8988T (cell line): ENCODE data around the gene KCTD7.
A peak's percentile ranks its signal among the peaks of the same experiment; 100 is the strongest.
"Not testable (repeated sequence)": the region's sequence is repeated elsewhere in the genome, so short reads cannot be mapped to it uniquely, and the experiment has no call there.

ENCODE experiments used
- DNase-seq: peaks from one replicate; pipeline ENCODE4 v3.0.0; 2011

The KCTD7 gene

DNA sequence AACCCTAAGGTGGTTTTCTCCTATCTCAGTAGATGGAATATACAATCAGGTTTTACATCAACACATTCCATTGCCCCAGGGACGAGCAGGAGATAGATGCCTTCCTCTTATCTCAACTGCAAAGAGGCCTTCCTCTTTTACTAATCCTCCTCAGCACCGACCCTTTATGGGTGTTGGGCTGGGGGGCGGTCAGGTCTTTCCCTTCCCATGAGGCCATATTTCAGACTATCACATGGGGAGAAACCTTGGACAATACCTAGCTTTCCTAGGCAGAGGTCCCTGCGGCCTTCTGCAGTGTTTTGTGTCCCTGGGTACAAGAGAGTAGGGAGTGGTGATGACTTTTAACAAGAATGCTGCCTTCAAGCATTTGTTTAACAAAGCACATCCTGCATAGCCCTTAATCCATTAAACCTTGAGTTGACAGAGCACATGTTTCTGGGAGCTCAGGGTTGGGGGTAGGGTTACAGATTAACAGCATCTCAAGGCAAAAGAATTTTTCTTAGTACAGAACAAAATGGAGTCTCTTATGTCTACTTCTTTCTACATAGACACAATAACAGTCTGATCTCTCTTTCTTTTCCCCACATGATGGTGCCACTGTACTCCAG is 9.2 kb upstream of the KCTD7 start:
- DNase-seq, result not testable (repeated sequence)

DNA sequence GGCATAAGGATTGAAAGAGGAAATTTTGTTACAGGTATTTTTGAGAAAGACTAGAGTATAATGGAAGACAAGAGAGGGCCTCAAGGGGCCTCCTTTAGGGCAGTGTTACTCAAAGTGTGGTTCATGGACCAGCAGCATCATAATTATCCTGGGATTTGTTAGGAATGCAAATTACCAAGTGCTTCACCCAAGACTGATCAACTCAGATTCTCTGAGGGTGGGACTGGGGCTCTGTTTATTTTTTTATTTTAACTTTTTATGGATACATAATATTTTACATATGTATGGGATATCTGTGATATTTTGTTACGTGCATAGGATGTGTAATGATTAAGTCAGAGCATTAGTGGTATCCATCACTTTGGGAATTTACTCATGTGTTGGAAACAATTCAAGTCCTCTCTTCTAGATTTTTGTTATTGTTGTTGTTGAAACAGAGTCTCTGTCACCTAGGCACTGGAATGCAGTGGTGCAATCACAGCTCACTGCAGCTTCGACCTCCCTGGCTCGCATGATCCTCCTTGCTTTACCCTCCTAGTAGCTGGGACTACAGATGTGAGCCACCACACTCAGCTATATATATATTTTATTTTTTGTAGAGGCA is 2.2 kb upstream of the KCTD7 start:
- no peak for DNase-seq

DNA sequence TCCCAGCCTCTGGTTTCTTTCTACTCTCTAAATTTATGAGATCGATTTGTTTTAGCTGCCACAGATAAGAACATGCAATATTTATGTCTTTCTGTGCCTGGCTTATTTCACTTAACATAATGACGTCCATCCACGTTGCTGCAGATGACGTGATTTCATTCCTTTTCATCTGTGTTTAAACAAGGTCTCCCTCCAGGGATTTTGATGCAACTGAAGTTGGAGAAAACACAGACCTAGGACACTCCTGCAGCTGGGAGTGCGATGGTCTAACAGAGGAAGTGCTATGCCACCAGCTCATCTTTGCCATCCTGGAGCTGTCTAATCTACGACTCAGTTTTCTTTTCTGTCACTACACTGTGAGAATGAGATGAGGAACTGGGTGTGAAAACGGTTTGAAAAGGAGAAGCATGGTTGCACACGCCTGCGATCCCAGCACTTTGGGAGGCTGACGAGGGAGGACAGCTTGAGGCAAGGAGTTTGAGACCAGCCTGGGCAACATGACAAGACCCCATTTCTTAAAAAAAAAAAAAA is 1.5 kb upstream of the KCTD7 start:
- no peak for DNase-seq

DNA sequence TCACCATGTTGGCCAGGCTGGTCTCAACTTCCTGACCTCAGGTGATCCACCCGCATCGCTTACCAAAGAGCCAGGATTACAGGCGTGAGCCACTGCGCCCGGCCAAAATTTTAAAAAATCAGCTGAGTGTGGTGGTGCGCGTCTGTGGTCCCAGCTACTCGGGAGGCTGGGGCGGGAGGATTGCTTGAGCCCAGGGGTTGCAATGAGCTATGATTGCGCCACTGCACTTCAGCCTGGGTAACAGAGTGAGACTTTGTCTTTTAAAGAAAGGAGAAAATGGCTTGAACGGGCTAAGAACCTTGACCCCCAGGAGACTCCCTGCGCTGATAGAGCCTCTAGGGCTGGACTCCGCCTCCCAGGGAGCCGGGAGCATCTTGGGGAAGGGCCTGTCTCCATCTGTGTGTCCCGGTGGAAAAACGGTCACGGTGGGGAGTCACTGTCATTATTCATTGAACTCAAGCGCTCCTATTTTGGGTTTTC is 760 bp upstream of the KCTD7 start:
- DNase-seq, result no peak

DNA sequence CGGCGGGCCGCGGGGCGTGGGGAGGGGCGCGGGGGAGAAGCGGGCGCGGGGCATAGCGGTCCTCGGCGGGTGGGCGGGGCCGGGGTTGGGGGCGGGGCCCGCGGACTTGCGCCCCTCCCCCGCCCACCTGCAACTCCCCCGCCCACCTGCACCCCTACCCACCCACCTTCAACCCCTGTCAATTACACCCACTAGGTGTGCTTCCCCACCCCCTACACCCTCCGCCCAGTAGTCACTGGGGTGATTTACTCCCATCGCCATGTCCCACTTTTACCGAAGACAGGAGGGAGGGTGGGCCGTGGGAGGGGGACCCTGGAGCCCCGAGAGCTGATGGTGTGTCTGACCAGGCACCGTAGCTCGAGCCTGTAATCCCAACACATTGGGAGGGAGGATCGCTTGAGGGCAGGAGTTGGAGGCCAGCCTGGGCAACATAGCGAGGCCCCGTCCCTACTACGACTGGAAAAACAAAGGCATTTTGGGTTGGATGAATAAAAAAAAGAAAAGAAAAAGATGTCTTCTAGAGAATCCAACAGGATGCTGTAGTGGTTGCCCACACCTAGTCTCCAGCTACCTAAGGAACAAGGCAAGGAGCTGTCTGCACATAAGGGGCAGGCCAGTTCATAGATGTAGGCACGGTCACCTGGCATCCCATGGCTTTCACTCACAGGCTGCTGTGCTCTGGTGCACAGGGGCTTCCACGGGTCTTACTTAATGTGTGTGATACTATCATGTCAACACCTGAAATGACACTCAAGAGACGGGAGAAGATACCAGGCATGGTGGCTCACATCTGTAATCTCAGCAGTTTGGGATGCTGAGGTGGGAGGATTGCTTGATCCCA is 761 bp downstream of the KCTD7 start:
- no peak for DNase-seq

DNA sequence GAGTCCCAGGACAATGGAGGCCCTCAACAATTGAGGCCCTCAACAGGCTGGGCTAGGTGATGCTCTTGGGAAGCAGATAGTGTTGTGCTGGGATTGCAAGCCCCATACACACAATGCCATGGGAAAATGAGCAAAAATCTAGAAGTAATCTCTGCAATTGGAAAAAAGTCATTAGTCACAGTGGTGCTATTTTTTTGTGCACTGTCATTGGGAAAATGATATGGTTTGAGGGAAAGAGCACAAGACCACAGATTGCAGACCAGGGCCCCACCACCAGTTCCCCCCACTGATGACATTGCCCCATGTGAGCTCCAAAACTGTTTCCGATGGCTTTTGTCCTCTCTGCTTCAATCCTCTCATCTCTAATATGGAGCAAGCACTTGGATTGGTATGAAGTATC is 1.9 kb downstream of the KCTD7 start:
- DNase-seq, result no peak

DNA sequence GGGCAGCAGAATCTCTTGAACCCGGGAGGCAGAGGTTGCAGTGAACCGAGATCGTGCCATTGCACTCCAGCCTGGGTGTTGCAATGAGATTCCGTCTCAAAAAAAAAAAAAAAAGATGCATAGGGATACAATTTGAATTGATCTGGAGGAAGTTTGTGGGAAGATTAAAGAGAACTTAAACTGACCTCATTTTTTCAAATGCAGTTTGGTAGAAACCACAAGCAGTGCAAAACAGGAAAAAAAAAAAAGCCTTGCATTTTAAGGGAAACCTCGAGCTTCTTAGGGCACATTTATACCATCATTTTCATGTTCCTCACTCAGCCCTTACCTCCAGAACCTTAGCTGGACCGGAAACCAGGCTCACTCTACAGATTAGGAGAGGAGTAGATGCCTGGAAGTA is 2.8 kb downstream of the KCTD7 start:
- DNase-seq, result no peak

DNA sequence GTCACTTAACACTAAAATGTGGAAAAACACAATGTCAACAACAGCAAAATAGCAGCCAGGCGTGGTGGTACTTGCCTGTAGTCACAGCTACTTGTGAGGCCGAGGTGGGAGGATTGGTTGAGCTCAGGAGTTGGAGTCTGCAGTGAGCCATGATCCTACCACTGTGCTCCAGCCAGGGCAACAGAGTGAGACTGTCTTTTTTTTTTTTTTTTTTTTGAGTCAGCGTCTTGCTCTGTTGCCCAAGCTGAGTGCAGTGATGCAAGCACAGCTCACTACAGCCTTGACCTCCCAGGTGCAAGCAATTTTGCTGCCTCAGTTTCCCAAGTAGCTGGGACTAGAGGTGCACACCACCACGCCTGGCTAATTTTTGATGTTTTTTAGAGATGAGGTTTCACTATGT is 6.1 kb downstream of the KCTD7 start:
- DNase-seq, result no peak

DNA sequence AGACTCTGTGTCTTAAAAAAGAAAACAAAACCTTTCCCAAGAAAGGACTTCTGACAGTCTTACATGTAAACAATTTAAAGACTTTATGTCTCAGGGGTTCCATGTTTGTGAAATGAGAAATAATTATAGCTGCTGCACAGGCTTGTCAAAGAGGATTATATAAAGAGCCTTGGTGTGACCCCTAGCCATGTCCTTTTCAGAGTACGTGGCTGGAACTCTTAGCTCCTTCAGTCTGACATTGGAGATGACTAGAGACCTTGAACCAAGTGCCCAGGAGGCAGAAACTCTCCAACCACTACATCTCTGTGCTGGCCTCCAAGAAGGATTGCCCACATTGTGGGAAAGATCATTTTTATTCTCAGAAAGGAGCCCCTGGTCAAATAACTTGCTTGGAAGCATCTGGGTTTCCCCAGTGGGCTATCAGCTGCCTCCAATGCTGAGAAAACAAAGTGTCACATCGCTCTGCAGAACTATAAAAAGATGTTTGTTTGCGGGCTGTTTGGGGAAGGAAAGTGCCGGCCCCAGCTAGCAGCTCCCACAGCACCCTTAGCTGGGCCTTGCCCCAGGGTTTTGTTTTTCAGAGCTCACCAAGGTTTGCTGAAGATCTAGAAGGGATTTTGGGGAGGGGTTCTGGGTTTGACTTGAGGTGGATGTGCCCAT is 6.8 kb downstream of the KCTD7 start:
- DNase-seq, result not testable (repeated sequence)

DNA sequence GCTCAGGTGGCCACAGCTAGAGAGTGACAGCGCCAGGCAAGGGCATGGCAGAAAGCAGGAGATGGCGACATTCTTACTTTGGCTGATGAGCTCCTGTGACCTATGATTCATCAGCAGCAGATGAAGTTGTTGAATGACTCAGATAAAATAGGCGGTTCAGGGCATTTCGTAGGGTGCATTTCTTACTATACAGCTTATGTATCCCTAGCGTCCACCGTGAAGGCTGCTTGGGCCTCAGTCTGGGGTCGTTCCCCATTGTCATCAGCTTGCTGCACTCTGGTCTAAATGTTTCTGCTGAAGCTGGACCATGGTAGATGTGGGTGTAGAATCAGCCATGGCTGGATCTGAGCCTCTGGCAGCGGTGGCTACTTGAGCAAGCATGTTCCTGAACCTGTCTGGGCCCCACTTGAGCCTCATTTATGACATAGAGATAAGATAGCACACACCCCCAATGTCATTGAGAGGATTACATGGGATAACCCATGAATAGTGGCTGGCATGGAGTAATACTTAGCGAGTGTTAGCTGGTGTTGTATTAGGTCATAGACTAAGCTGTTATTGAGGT is 7.4 kb downstream of the KCTD7 start:
- DNase-seq, result not testable (repeated sequence)

DNA sequence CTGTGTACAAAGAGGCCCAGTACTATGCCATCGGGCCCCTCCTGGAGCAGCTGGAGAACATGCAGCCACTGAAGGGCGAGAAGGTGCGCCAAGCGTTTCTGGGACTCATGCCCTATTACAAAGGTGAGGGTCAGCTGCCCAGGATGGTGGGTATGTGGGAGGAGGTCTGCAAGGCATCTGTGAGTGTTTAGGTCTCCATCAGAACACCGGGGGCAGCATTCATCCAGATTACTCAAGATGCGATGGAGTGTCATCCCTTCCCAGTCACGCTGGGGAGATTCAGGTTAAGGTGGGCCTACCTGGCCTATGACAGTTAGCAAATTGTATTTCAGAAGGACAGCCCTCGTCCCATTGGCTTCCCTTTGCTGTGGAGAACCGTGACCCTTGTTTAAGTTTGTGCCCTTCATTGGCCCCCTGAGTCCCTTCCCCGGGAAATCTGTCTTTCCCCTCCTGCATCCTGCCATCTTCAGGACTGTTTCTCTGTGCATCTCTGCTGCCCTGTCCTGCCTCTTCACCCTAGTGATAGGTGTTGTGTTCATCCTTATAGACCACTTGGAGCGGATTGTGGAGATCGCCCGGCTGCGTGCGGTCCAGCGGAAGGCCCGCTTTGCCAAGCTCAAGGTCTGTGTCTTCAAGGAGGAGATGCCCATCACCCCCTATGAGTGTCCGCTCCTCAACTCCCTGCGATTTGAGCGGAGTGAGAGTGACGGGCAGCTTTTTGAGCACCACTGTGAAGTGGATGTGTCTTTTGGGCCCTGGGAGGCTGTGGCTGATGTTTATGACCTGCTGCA is 9.8 kb downstream of the KCTD7 start:
- DNase-seq, result no peak

DNA sequence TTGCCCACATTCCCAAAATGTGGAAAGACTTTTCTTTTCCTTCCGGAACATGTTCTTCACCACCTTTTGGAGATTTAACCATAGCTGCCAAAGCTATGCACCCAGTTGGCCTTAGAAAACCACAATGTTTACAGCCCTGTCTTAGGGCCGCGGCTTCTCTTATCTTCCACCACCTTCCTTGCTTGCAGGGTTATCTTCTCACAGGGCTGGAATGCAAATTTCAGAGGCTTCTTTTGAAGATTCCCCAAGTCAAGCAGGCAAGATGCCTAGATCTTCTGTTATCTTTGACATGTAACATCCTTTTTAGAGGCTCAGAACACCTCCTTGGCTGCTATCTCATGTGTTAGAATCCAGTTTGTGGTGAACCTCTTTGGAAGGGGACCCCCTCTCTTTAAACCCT is 11.1 kb downstream of the KCTD7 start:
- DNase-seq, result no peak

DNA sequence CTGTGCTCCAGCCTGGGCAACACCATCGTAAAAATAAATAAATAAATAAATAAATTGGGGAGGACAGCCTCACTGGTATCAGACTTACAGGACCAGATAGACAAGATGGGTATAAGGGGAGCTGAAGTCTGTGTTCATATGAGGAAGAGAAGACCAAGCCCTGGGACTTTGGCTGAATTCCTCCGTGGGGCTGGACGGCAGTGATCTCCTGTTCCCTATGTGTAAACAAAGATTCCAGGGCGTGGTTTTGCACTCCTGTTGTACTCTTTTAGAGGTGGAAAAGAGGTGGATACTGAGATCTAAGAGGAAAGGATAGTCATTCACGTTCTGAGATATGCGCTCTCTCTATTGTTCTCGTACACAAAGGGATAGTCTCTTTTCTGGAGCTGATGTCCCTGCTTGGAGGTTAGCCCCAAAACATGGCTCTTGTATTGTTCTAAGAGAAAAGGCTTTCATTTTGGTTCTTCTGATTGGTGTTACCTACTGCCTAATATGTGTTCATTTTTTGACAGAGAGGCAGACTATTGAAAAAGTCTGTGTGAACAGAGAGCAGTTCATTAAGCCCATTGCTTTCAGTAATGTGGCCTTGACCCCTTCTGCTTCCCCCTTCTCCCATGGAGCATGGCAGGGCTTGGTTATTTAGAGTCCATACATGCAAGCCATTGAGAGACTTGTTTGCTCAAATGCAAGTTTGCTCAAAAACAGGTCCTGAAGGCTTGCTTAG is 12.3 kb downstream of the KCTD7 start:
- DNase-seq, result no peak

DNA sequence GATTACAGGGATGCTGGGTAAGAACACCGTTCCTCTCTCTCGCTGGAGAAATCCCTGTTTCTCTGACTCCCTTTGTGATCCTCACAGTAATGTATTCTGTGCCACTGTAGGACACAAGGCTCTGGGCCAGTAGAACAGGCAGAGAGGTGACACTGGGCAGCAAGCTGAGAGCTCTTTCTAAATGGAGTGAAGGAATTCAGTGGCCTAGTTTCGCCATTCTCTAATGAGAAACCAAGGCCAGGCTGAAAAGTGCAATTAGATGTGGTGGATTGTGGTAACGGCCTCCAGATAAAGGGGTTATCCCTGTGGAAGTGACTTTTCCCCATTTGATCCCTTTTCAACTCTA is 12.8 kb downstream of the KCTD7 start:
- no peak for DNase-seq

DNA sequence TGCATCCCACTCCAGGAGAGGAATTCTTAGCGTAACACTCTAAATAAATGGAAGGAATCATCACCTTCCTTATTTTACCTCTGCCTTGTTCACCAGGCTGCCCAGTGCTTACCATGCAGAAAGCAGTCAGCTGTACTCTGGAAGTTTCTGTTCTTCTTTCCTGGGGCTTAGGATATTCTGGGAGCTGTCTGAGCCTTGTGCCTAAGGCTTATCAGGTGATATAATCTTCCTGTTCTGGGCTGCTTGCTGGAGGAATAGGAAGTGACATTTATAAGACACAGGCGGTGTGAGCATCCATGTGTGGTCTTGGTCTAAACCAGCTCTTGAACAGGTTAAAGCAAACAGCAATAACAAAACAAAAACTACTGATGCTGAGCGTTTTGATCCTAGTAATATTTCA is 13.5 kb downstream of the KCTD7 start:
- no peak for DNase-seq

DNA sequence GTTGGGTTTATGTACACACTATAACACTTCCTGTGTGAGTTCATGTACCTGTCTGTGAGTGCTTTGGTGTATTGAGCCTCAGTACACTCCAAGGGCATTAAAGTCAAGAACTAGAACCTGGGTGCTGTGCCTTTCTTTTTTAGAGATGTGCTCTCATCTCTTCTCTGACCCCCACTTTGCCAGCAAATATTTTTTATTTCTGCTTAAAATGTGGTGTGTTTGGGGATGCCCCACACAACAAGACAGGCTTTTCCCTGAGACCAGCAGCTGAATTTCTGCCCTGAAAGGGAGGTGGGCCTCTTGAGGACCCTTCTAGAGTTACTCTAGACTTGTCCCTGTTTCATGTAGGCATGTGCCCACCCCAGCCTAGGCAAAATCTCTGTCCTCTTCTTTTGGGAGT is 14.3 kb downstream of the KCTD7 start:
- no peak for DNase-seq

DNA sequence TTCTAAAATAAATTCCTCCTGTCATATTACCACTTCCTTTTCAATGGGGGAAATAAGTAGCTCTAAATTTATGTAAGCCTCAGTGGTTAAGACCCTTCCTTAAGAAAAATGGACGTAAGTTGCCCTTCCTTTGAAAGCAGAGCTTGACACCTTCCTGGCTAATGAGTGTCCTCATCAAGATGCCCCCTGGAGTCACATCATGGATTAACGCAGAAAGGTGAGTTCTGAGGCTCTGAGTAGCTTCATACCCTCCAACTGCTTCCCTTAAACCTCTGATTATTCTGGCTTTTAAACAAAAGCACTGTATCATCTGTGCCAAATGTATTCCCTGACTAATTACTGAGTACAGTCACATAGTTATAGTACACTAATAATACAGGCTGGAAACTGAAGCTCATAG is 14.7 kb downstream of the KCTD7 start:
- DNase-seq, result no peak

DNA sequence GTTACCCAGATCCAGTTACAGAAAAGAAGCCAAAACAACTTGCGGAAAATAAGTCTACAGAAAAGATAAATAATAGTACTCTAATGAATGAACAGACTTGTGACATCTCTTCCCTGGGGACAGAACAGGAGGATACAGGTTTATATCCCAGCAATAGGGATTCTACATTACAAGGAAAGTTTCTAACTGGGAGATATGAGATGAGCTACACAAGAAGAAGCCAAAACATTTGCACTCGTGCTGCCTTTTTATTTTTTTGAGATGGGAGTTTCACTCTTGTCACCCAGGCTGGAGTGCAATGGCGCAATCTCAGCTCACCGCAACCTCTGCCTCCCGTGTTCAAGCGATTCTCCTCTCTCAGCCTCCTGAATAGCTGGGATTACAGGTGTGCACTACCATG is 22.3 kb downstream of the KCTD7 start:
- DNase-seq, result not testable (repeated sequence)

DNA sequence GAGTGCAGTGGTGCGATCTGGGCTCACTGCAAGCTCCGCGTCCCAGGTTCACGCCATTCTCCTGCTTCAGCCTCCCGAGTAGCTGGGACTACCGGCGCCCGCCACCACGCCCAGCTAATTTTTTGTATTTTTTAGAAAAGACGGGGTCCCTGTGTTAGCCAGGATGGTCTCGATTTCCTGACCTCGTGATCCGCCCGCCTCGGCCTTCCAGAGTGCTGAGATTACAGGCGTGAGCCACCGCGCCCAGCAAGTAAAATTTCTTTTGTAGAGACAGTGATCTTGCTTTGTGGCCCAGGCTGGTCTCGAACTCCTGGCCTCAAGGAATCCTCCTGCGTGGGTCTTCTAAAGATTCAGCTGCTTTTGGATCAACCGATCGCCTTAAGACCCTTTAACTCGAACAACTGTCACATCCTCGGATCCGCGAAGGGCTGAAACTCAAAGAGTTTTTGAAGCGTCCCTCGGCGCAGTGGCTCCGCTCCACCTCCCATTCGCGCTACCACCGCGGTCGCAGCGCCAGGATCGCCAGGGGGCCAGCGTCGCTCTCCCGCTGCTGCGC is 25.1 kb downstream of the KCTD7 start:
- not testable (repeated sequence) for DNase-seq

DNA sequence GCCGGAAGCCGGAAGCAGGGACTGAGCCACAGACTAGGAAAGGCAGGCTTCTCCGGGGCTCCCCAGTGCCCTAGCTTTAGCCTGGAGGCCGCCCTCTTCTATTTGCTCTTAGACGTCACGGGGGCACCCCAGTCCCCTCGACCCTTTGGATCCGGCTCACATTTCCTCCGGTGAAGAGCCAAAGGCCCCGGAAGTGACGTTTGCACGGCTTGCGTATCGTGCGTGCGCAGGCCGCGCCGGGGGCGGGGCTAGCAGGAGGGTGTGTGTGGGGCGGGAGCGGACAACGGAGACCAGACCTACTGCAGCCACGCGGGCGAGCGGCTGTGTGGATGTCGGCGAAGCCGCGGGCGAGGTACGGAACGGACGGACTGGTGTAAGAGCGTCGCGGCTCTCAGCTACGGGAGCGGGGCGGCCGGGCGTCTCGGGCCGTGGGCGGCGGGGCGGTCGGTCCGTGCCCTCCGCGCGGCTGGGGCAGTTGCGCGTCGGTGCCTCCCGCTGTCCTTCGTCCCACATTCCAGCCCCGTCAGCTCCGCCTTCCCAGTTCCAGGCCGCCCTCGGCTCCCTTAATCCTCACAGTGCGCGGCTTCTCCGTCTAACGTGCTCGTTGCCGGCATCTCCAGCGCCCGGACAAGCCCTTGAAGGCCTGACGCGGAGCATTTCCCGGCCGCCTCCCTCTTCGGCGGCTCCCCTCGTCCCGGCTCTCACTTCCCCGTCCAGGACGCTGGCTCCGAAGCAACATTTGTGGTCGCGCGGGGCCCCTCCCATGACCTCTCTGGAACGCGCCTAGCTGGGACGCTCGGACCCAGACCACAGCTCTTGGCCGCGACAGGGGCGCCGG is 25.8 kb downstream of the KCTD7 start:
- peak; percentile 76 for DNase-seq
